HG02852 (cell line): ENCODE data around the gene SYT15B.
"Not testable (repeated sequence)": the region's sequence is repeated elsewhere in the genome, so short reads cannot be mapped to it uniquely, and the experiment has no call there.

ENCODE experiments used
- ATAC-seq: cut with Tn5 transposase; IDR thresholded peaks from one replicate; pipeline ENCODE4 v1.9.1; 2021; ENCODE audit warnings: mild to moderate bottlenecking, moderate library complexity; ENCODE audit not compliant: unreplicated experiment

Gene SYT15B

GRCh38 chr10:47730911-47731310 lies 32.5 kb downstream of the SYT15B start:
- ATAC-seq: not testable (repeated sequence)

GRCh38 chr10:47725740-47726139 lies 37.7 kb downstream of the SYT15B start:
- not testable (repeated sequence) for ATAC-seq

- not testable (repeated sequence) for ATAC-seq
Measured at GRCh38 chr10:47725047-47725446, 38.3 kb downstream of the SYT15B start.

DNA sequence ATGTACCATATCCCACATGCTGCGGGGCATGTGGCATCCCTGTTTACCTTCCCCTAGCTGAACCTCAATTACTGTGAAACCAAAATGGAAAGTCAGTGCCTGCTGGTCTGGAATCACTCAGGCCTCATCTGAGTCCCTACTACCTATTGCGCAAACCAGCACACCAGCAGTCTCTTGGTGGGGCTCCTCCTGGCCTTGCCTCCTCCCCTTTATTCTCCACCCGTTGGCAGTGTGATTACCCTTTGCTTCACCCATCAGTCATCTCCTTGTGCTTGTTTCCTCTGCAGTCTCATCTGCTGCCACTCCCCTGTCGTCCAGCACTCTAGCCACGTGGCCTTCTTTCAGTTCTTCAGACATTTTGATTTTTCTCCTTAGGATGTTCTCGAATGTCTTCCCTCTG lies 39.3 kb downstream of the SYT15B start:
- ATAC-seq: not testable (repeated sequence)

- not testable (repeated sequence) for ATAC-seq
Measured at GRCh38 chr10:47723362-47723761, 40.0 kb downstream of the SYT15B start.

GRCh38 chr10:47717011-47717769 lies 46.2 kb downstream of the SYT15B start:
- ATAC-seq: not testable (repeated sequence)
